Measurements from ENCODE around the gene DDIAS. TPM values are rescaled to one million over a fixed set of nuclear protein-coding genes. Genes with fewer than 3 reads are reported as not detected.

DDIAS gene
- total RNA-seq, 4 donors from 2014 or later: 0.27 to 0.83 (median 0.47) TPM; not detected in 1

DNA sequence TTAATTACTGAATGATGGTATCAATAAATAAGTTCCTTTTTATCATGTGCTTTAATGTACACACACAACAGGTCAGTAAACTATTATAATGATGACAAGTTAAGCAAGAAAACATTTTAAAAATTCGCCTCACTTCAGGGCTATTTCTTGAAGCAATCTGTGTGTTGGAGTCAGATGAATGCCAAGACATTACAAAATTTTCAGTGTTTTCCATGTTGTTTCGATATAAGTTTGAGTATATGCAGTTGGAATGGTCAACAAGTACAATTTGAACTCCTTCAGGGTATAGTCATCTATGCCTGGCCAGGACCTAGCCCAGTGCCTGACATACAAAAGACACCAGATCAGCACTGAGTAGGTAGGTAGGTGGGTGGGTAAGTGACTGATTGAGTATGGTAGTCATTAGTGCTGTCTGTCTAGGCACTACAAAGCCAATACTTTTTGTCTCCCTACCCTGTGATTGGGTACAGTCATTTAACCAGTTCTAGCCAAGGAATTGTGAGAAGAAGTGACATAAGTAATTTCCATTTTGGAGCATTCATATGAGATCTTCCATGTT lies 8.8 kb upstream of the DDIAS start:
- no peaks in the 10 kb centered on the region for H3K27me3 ChIP-seq
- H3K4me1 ChIP-seq: no peaks in the 10 kb centered on the region
- no peak for DNase-seq
- TF ChIP-seq POLR2A (IDR thresholded peaks at IDR 0.05): no peak
- TF ChIP-seq, protein P1, sequence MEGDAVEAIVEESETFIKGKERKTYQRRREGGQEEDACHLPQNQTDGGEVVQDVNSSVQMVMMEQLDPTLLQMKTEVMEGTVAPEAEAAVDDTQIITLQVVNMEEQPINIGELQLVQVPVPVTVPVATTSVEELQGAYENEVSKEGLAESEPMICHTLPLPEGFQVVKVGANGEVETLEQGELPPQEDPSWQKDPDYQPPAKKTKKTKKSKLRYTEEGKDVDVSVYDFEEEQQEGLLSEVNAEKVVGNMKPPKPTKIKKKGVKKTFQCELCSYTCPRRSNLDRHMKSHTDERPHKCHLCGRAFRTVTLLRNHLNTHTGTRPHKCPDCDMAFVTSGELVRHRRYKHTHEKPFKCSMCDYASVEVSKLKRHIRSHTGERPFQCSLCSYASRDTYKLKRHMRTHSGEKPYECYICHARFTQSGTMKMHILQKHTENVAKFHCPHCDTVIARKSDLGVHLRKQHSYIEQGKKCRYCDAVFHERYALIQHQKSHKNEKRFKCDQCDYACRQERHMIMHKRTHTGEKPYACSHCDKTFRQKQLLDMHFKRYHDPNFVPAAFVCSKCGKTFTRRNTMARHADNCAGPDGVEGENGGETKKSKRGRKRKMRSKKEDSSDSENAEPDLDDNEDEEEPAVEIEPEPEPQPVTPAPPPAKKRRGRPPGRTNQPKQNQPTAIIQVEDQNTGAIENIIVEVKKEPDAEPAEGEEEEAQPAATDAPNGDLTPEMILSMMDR (IDR thresholded peaks at IDR 0.05): no peak
- no peak overlapping the region for H3K4me3 ChIP-seq
- H3K36me3 ChIP-seq: no peaks in the 10 kb centered on the region
- H3K9me3 ChIP-seq: no peaks in the 10 kb centered on the region
- no peak overlapping the region for H3K27ac ChIP-seq

DNA sequence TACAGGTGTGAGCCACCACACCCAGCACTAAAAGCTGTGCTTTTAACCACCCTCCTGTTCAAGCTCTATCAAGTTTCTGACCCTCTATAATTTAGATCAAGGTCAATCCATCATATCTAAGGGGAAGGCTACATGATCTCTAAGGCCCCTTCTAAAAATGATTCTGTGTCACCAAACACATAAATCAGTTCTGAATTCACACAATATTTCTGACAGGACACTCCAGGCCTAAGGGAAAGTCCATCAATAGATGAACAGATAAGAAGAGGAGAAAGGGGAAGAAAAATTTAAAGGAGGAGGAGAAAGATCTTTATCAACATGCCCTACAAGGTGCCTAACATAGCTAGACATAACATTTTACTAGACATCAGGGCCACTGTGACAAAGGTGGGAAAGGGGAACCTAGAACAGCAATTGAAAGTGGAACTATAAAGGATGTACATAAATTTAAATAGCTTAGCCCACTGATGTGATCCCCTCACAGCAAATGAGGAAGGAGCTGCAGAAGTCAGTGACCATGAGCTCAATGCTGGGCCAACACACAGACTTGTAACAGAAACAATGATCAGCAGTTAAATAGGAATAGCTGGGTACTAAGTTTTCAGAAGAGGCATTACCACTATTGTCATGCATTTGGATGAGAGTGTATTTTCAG lies 6.0 kb upstream of the DDIAS start:
- Histone ChIP-seq H3K36me3 (no peaks in the 10 kb centered on the region), H3K4me3 (no peak overlapping the region), H3K4me1 (peaks cover 0 to 18% (median 7%) of the 10 kb centered on the region in 4 donors), H3K27ac (peak overlapping the region in 2 of 4 donors; percentile 12 to 29), H3K9me3 (no peaks in the 10 kb centered on the region), H3K27me3 (no peaks in the 10 kb centered on the region)
- DNase-seq: peak in 2 of 3 donors; percentile 40 to 53
- TF ChIP-seq, protein P1 (IDR thresholded peaks at IDR 0.05): no peak
- no peak for TF ChIP-seq POLR2A (IDR thresholded peaks at IDR 0.05)

DNA sequence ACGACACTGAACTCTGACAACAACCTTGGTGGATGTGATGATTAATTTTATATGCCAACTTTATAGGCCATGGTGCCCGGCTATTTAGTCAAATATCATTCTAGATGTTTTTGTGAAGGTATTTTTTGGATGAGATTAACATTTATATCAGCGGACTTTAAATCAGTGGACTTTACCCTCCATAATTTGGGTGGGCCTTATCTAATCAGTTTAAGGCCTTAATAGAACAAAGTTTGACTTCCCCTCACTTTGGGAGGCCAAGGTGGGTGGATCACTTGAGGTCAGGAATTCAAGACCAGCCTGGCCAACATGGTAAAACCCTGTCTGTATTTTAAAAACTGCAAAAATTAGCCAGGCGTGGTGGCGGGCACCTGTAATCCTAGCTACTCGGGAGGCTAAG lies 5.4 kb upstream of the DDIAS start:
- no peak overlapping the region for H3K27ac ChIP-seq
- no peaks in the 10 kb centered on the region for H3K36me3 ChIP-seq
- no peak overlapping the region for H3K4me3 ChIP-seq
- TF ChIP-seq POLR2A (IDR thresholded peaks at IDR 0.05): no peak
- TF ChIP-seq, protein P1 (IDR thresholded peaks at IDR 0.05): no peak
- H3K27me3 ChIP-seq: no peaks in the 10 kb centered on the region
- peaks cover 0 to 18% (median 7%) of the 10 kb centered on the region in 4 donors for H3K4me1 ChIP-seq
- no peaks in the 10 kb centered on the region for H3K9me3 ChIP-seq
- no peak for DNase-seq

GRCh38 chr11:82898241-82898640 lies 3.3 kb upstream of the DDIAS start:
- Histone ChIP-seq H3K27me3 (no peaks in the 10 kb centered on the region), H3K4me3 (no peak overlapping the region), H3K4me1 (peaks cover 0 to 23% (median 7%) of the 10 kb centered on the region in 4 donors), H3K9me3 (no peaks in the 10 kb centered on the region), H3K27ac (peak overlapping the region in 1 of 4 donors; percentile 93), H3K36me3 (no peaks in the 10 kb centered on the region)
- DNase-seq: no peak
- TF ChIP-seq, protein P1 (IDR thresholded peaks at IDR 0.05): no peak
- no peak for TF ChIP-seq POLR2A (IDR thresholded peaks at IDR 0.05)

- Histone ChIP-seq H3K27me3 (no peaks in the 10 kb centered on the region), H3K36me3 (no peaks in the 10 kb centered on the region), H3K27ac (peak overlapping the region in 3 of 4 donors; percentile 91 to 95 (median 93)), H3K4me3 (peak overlapping the region; percentile 56 to 90 (median 66)), H3K9me3 (no peaks in the 10 kb centered on the region), H3K4me1 (peaks cover 0 to 23% (median 7%) of the 10 kb centered on the region in 4 donors)
- TF ChIP-seq, protein P1 (IDR thresholded peaks at IDR 0.05): no peak
- TF ChIP-seq POLR2A (IDR thresholded peaks at IDR 0.05): no peak
- peak in 1 of 3 donors; percentile 33 for DNase-seq
Measured at GRCh38 chr11:82899186-82899820, 2.2 kb upstream of the DDIAS start.

All from Peyer's patch (tissue), 4 donors.